Measurements from ENCODE around the gene RAN.
"Not testable (repeated sequence)": the region's sequence is repeated elsewhere in the genome, so short reads cannot be mapped to it uniquely, and the experiment has no call there.

Gene RAN

DNA sequence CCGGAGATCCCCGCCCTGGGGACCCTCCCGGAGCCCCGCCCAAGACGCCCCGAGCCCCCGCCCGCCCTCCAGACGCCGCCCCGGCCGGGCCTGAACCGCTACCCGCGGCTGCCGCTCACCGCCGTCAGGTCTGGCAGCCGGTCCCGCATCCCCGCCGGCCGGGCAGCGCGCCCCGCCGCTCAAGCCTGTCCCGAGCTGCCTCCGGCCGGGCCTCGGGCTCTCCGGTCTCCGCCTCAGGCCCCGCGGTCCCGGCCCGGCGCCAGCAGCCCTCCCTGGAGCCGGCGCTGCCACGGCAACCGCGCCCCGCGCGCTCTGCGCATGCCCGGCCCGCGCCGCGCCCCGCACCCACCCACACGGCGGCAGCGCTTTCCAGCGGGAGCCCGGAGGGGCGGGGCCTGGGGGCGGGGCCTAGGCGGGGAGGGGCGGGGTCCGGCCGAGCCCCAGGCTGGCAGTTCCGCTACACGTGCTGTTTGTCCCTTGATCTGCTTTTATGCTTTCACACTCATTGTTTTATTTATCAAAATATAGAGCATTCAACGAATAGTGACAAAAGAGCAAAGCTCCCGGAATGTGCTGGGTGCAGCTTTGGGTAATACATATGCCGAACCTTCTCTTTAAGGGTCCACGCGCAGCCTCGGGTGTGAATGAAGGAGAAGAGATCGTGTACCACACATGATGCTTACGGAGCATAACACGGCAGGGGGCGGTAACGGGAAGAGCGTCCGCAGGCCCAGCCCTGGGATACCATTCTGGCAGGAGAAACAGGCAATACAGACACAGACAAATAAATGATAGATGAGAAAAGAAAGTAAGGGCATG, 32.7 kb upstream of the RAN start, which contains the start of gene STX2:
Gene STX2, minus strand, starts transcription at position 300 of the 819 bp plus-strand sequence. Its CDS starts 151 bp downstream, at position 149.
- H3K27ac ChIP-seq = peak within 1 kb of the TSS; percentile 63
- peak; percentile 28 for TF ChIP-seq CTCF (conservative IDR thresholded peaks at IDR 0.05)
- TF ChIP-seq ZFX (IDR thresholded peaks at IDR 0.05) = no peak

DNA sequence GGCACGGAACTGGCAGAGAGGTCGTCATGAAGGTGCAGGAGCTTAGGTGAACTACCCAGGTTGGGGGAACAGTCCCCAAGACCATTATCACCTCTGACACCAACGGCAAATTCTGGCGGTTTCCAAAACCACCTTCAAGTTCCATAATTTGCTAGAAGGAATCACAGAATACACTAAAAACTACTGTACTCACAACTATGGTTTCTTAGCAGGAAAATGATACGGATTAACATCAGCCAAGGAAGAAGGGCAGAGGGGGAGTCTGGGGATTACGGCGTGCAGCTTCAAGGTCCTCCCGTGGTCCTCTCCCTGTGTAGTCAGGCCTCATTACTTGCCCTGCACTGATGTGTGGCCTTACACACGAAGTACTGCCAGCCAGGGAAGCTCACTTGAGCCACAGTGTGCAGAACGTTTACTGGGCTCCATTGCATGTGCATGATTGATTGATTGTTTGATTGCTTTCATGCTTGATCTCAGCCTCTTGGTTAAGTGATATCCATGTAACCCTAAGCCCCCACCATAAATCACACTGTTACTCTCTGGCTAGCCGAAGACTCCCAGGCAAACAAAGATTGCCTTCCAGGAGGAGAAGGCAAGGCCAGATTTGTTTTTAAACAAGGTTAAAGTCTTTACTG, 32.0 kb upstream of the RAN start:
- no peak overlapping the region for H3K27ac ChIP-seq
- 0 out of 2 replicates have a peak, but pooled peaks have one; percentile 9 for TF ChIP-seq CTCF (conservative IDR thresholded peaks at IDR 0.05)
- TF ChIP-seq ZFX (IDR thresholded peaks at IDR 0.05) = no peak

GRCh38 chr12:130846369-130846768, 25.5 kb upstream of the RAN start:
- no peak for TF ChIP-seq CTCF (conservative IDR thresholded peaks at IDR 0.05)
- no peak for TF ChIP-seq ZFX (IDR thresholded peaks at IDR 0.05)
- no peak overlapping the region for H3K27ac ChIP-seq

DNA sequence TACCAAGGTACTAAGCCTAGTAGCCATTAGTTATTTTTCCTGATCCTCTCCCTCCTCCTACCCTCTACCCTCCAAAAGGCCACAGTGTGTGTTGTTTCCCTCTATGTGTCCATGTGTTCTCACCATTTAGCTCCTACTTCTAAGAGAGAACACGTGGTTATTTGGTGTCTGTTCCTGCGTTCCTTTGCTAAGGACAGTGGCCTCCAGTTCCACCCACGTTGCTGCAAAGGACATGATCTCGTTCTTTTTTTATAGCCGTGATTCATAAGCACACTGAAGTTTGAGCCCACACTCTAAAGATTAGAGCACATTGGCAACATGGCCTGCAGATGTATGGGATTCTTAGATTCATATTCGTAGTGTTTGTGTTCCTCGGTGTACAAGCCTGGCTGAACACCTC, 24.8 kb upstream of the RAN start:
- H3K27ac ChIP-seq = no peak overlapping the region
- TF ChIP-seq ZFX (IDR thresholded peaks at IDR 0.05) (no peak), CTCF (conservative IDR thresholded peaks at IDR 0.05) (no peak)

DNA sequence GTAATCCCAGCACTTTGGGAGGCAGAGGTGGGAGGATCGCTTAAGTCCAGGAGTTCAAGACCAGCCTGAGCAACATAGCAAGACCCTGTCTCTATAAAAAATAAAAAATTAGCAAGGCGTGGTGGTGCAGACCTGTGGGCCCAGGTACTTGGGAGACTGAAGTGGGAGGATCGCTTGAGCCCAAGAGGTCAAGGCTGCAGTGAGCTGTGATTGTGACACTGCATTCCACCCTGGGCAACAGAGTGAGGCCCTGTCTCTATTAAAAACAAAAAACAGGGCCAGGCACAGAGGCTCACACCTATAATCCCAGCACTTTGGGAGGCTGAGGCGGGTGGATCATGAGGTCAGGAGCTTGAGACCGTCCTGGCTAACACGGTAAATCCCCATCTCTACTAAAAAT, 23.8 kb upstream of the RAN start:
- H3K27ac ChIP-seq = not testable (repeated sequence)

- not testable (repeated sequence) for H3K27ac ChIP-seq
Observed at GRCh38 chr12:130848785-130849305, 23.0 kb upstream of the RAN start.

DNA sequence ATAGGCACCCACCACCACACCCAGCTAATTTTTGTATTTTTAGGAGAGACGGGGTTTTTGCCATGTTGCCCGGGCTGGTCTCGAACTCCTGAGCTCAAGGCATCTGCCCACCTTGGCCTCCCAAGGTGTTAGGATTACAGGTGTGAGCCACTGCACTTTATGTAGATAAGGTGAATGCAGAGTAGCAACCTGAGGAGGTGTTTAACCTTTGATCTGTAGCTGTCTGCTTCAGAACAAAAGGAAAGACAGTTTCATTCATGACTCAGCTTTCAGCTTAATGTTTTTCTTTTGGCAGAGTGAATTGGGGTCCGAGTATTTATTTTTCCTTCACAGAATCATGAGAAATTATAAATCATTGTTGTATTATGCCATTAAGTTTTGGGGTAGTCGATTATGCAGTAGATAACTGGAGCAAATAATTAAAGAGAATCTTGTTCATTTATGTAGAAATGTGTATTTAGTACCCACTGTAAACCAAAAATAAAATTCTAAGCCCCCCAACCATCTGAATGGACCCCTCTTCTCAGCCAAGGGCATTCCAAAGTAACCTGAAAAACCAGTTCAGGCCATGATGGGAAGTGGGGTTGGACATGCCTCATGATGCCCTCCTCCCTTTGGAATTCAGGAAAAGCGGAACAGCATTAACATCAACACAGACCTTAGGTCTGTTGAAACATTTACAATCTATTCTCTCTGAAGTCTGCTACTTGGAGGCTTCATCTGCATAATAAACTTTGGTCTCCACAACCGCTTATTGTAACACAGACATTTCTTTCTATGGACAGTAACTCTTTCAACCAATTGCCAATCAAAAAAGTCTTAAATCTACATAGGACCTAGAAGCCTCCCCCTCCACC, 22.1 kb upstream of the RAN start:
- H3K27ac ChIP-seq = no peak overlapping the region
- no peak for TF ChIP-seq ZFX (IDR thresholded peaks at IDR 0.05)
- TF ChIP-seq CTCF (conservative IDR thresholded peaks at IDR 0.05) = no peak

All from C4-2B (cell line).